Liver (tissue), 9 donors: Measurements from ENCODE around the gene LYVE1. TPM values are rescaled to one million over a fixed set of nuclear protein-coding genes. Genes with fewer than 3 reads are reported as not detected.

Experiments used
- DNase-seq: peaks from one replicate; pipeline ENCODE4 v3.0.0-alpha.2; 2017; ENCODE audit warnings: low spot score
- H3K27ac ChIP-seq, 2 donors: one replicate each; pipeline ENCODE4 v1.7.0; 2013; ENCODE audit warnings: inconsistent platforms in 2 of 2, low read length in 2 of 2, control low read depth in 1 of 2, low read depth in 1 of 2, mild to moderate bottlenecking in 1 of 2
- H3K27me3 ChIP-seq, 4 donors: one replicate each; pipeline versions ENCODE4 v1.6.1 to v1.7.0; 2013; ENCODE audit warnings: low read length in 3 of 4, inconsistent platforms in 1 of 4, mild to moderate bottlenecking in 1 of 4, moderate library complexity in 1 of 4; ENCODE audit not compliant: control insufficient read depth in 4 of 4, insufficient read depth in 4 of 4
- H3K36me3 ChIP-seq, 4 donors: one replicate each; pipeline versions ENCODE4 v1.6.1 to v1.7.0; 2013; ENCODE audit warnings: low read length in 3 of 4, mild to moderate bottlenecking in 3 of 4, low read depth in 1 of 4, moderate library complexity in 1 of 4; ENCODE audit not compliant: control insufficient read depth in 4 of 4, insufficient read depth in 3 of 4
- H3K4me1 ChIP-seq, 4 donors: one replicate each; pipeline versions ENCODE4 v1.6.1 to v1.7.0; 2013; ENCODE audit warnings: low read length in 3 of 4, mild to moderate bottlenecking in 3 of 4, moderate library complexity in 1 of 4; ENCODE audit not compliant: control insufficient read depth in 4 of 4, insufficient read depth in 4 of 4
- H3K4me3 ChIP-seq, 3 donors: one replicate each; pipeline versions ENCODE4 v1.6.1 to v1.7.0; 2013; ENCODE audit warnings: low read length in 3 of 3, control low read depth in 1 of 3, low read depth in 1 of 3, mild to moderate bottlenecking in 1 of 3
- H3K9ac ChIP-seq, 2 donors: one replicate each; pipeline ENCODE4 v1.7.0; 2013; ENCODE audit warnings: low read length in 2 of 2, mild to moderate bottlenecking in 2 of 2, moderate library complexity in 2 of 2, control low read depth in 1 of 2, low read depth in 1 of 2
- H3K9me3 ChIP-seq, 4 donors: one replicate each; pipeline versions ENCODE4 v1.6.1 to v1.7.0; 2013; ENCODE audit warnings: low read length in 3 of 4; ENCODE audit not compliant: control insufficient read depth in 4 of 4
- CTCF ChIP-seq: fragments of 150-350 bp; IDR thresholded peaks from 2 replicates; pipeline ENCODE4 v1.5.1; 2017; ENCODE audit warnings: improper control_type of control experiment, low read depth, low read length; ENCODE audit not compliant: missing input control
- EGR1 ChIP-seq, 2 donors: IDR thresholded peaks; 2 replicates each; pipeline ENCODE4 v1.6.1; 2016 to 2018; ENCODE audit warnings: antibody characterized with exemption in 2 of 2, low read depth in 2 of 2
- FOXA1 ChIP-seq: IDR thresholded peaks from 2 replicates; pipeline ENCODE4 v1.6.1; 2016; ENCODE audit warnings: antibody characterized with exemption
- FOXA2 ChIP-seq: IDR thresholded peaks from 2 replicates; pipeline ENCODE4 v1.6.1; 2016; ENCODE audit warnings: antibody characterized with exemption
- GABPA ChIP-seq, 2 donors: IDR thresholded peaks in 1 of 2; conservative IDR thresholded peaks in 1 of 2; 2 replicates each; pipeline ENCODE4 v1.6.1; 2016; ENCODE audit warnings: antibody characterized with exemption in 2 of 2, mild to moderate bottlenecking in 1 of 2, moderate library complexity in 1 of 2
- HNF4A ChIP-seq, 2 donors: conservative IDR thresholded peaks; 2 replicates each; pipeline ENCODE4 v1.6.1; 2016; ENCODE audit warnings: antibody characterized with exemption in 2 of 2, mild to moderate bottlenecking in 2 of 2
- HNF4G ChIP-seq: IDR thresholded peaks from 2 replicates; pipeline ENCODE4 v1.6.1; 2016; ENCODE audit warnings: antibody characterized with exemption
- JUND ChIP-seq, 2 donors: IDR thresholded peaks; 2 replicates each; pipeline ENCODE4 v1.6.1; 2016; ENCODE audit warnings: antibody characterized with exemption in 2 of 2
- NR2F2 ChIP-seq: IDR thresholded peaks from 2 replicates; pipeline ENCODE4 v1.6.1; 2016; ENCODE audit warnings: antibody characterized with exemption
- RAD21 ChIP-seq, 2 donors: IDR thresholded peaks; 2 replicates each; pipeline ENCODE4 v1.6.1; 2016; ENCODE audit warnings: antibody characterized with exemption in 2 of 2, mild to moderate bottlenecking in 2 of 2
- REST ChIP-seq: IDR thresholded peaks from 2 replicates; pipeline ENCODE4 v1.6.1; 2016; ENCODE audit warnings: antibody characterized with exemption, mild to moderate bottlenecking
- RXRA ChIP-seq, 2 donors: IDR thresholded peaks; 2 replicates each; pipeline ENCODE4 v1.6.1; 2017 to 2018; ENCODE audit warnings: antibody characterized with exemption in 2 of 2, mild to moderate bottlenecking in 1 of 2
- SP1 ChIP-seq: IDR thresholded peaks from 2 replicates; pipeline ENCODE4 v1.6.1; 2018; ENCODE audit warnings: antibody characterized with exemption, mild to moderate bottlenecking
- TAF1 ChIP-seq: conservative IDR thresholded peaks from 2 replicates; pipeline ENCODE4 v1.6.1; 2016; ENCODE audit warnings: antibody characterized with exemption, mild to moderate bottlenecking
- YY1 ChIP-seq: IDR thresholded peaks from 2 replicates; pipeline ENCODE4 v1.6.1; 2016; ENCODE audit warnings: antibody characterized with exemption, mild to moderate bottlenecking
- ZBTB33 ChIP-seq: IDR thresholded peaks from 2 replicates; pipeline ENCODE4 v1.6.1; 2016; ENCODE audit warnings: antibody characterized with exemption
- WGBS: extraction: QIAGEN DNeasy Blood & Tissue Kit; methylation state at CpG from one replicate; pipeline ENCODE4 v1.1.7; 2013; 5-methylcytosine and 5-hydroxymethylcytosine counted together
- polyA plus RNA-seq, 2 donors: library from polyadenylated mRNA; stranded (reverse) in 1 of 2; unstranded in 1 of 2; fragments of 200-250 nt in 1 of 2; fragments of >200 nt in 1 of 2; fragmentation: Nextera tagmentation in 1 of 2; extraction: Ambion mirVana in 1 of 2; gene quantifications; one replicate each; pipeline versions ENCODE4 v1.2.1 to v1.2.3, GENCODE V29; 2013 to 2015
- total RNA-seq, 2 donors: library from RNA; depleted of rRNA; stranded (reverse); fragments of >200 nt; gene quantifications; one replicate each; pipeline ENCODE4 v1.2.3, GENCODE V29; 2014
- TF ChIP-seq, protein P1 (sequence below): IDR thresholded peaks from 2 replicates; pipeline ENCODE4 v1.6.1; 2016; ENCODE audit warnings: antibody characterized with exemption
- TF ChIP-seq, protein P2 (sequence below): IDR thresholded peaks from 2 replicates; pipeline ENCODE4 v1.6.1; 2016; ENCODE audit warnings: antibody characterized with exemption
- donor health status: healthy.
- donor health status: healthy.
- donor health status: healthy.
- donor health status: healthy.
- donor health status: healthy.

LYVE1 gene
- total and polyA plus RNA-seq, 4 donors, result 11.3 to 46.7 (median 28.3) TPM

DNA sequence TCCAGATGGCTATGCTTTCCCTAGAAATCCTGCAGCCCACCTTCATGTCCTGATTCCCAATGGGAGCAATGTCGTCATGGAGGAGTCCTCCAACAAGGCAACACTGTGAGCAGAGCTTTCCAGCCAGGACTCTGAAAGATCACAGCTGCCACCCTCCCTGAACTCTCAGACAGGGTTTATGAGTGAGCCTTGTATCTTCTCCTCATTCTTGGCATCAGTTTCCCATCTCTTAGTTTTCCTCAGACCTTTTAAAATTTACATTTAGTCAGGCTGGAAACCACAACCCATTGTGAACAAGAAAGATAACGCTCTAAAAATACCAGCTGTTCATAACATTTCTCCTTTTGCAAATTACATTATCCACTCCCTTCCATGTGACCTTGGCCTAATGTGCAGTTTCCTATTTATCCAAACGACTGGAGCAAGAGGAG, 15.6 kb upstream of the LYVE1 start:
- peak overlapping the region in 1 of 2 donors; percentile 11 for H3K27ac ChIP-seq
- TF ChIP-seq FOXA1 (no peak), EGR1 (IDR thresholded peaks at IDR 0.05; ENCODE audit: low read depth in 2 of 2) (no peak), RAD21 (IDR thresholded peaks at IDR 0.05) (peak in 1 of 2 donors; percentile 6), YY1 (no peak), HNF4A (conservative IDR thresholded peaks at IDR 0.05) (no peak), SP1 (no peak), HNF4G (no peak), NR2F2 (peak; percentile 56)
- H3K4me1 ChIP-seq, result peaks cover 0 to 5% (median 0%) of the 10 kb centered on the region in 4 donors
- H3K27me3 ChIP-seq, result no peaks in the 10 kb centered on the region
- no peak overlapping the region for H3K4me3 ChIP-seq
- no peak overlapping the region for H3K9ac ChIP-seq
- no peaks in the 10 kb centered on the region for H3K36me3 ChIP-seq
- WGBS, result 44% methylated on average over 3 of the region's 3 CpGs
- no peaks in the 10 kb centered on the region for H3K9me3 ChIP-seq
- DNase-seq, result no peak

- peaks cover 0 to 5% (median 0%) of the 10 kb centered on the region in 4 donors for H3K4me1 ChIP-seq
- no peak overlapping the region for H3K9ac ChIP-seq
- no peak for DNase-seq
- WGBS, result 75% methylated on average over 4 of the region's 4 CpGs
- no peaks in the 10 kb centered on the region for H3K9me3 ChIP-seq
- no peak for TF ChIP-seq ZBTB33
- peak in 1 of 2 donors; percentile 12 for TF ChIP-seq RXRA (IDR thresholded peaks at IDR 0.05)
- TF ChIP-seq HNF4G, result no peak
- TF ChIP-seq FOXA2, result no peak
- no peak for TF ChIP-seq GABPA (IDR thresholded peaks at IDR 0.05 in 1 of 2, conservative IDR thresholded peaks at IDR 0.05 in 1 of 2)
- TF ChIP-seq TAF1, result no peak
- no peak for TF ChIP-seq HNF4A (conservative IDR thresholded peaks at IDR 0.05)
- TF ChIP-seq REST, result no peak
- TF ChIP-seq CTCF, result no peak
- TF ChIP-seq NR2F2, result peak; percentile 62
- TF ChIP-seq RAD21 (IDR thresholded peaks at IDR 0.05), result peak in 1 of 2 donors; percentile 22
- TF ChIP-seq EGR1 (IDR thresholded peaks at IDR 0.05; ENCODE audit: low read depth in 2 of 2), result peak; percentile 49 to 76
- TF ChIP-seq, protein P1, sequence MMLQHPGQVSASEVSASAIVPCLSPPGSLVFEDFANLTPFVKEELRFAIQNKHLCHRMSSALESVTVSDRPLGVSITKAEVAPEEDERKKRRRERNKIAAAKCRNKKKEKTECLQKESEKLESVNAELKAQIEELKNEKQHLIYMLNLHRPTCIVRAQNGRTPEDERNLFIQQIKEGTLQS, result no peak
- no peak for TF ChIP-seq YY1
- TF ChIP-seq FOXA1, result no peak
- no peak for TF ChIP-seq JUND (IDR thresholded peaks at IDR 0.05)
- TF ChIP-seq, protein P2, sequence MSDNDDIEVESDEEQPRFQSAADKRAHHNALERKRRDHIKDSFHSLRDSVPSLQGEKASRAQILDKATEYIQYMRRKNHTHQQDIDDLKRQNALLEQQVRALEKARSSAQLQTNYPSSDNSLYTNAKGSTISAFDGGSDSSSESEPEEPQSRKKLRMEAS, result peak; percentile 77
- TF ChIP-seq SP1, result no peak
- no peaks in the 10 kb centered on the region for H3K36me3 ChIP-seq
- H3K27ac ChIP-seq, result peak overlapping the region; percentile 3 to 32
- H3K27me3 ChIP-seq, result no peaks in the 10 kb centered on the region
- H3K4me3 ChIP-seq, result no peak overlapping the region
Measured at GRCh38 chr11:10581481-10582019, 13.1 kb upstream of the LYVE1 start.
